Fibroblast of skin of back (primary cell): ENCODE measurements around the gene BOD1. TPM values are rescaled to one million over a fixed set of nuclear protein-coding genes. Genes with fewer than 3 reads are reported as not detected.

ENCODE experiments used
- DNase-seq: peaks from one replicate; pipeline ENCODE4 v3.0.0-alpha.2; 2013
- polyA plus RNA-seq, 2 experiments: library from polyadenylated mRNA; unstranded; fragments of 120-200 nt; gene quantifications; one replicate each; pipeline ENCODE4 v1.2.1, GENCODE V29; 2013; ENCODE audit not compliant: insufficient read length in 2 of 2

BOD1 gene
- polyA plus RNA-seq (2013, experiment 1 of 2; ENCODE audit: insufficient read length): 69.0 TPM
- 67.3 TPM for polyA plus RNA-seq (2013, experiment 2 of 2; ENCODE audit: insufficient read length)

GRCh38 chr5:173616577-173617118 lies at the start of gene BOD1:
TSS of gene BOD1 (minus strand) at chr5:173616650. CDS start at chr5:173616436, 214 bp downstream.
- DNase-seq: peak; percentile 99

DNA sequence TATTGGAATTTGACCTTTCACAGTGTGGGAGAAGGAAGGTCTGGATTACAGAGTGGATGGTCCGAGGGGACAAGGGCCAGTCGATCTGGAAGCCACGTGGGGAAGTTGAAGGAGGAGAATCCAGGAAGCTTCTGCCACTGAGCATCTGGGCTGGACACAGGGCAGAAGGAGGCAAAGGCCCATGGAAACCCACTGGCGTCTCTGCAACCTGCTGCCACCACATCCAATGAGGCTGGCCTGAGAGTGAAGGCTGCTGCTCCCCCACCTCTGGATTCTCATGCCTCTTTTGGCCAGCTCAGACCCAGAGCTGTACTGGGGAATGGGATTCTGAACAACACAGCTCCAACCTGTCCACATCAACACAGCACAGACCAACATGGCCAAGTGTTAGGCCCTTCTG lies 48.9 kb upstream of the BOD1 start:
- no peak for DNase-seq

- no peak for DNase-seq
Observed at GRCh38 chr5:173664154-173664526, 47.7 kb upstream of the BOD1 start.

DNA sequence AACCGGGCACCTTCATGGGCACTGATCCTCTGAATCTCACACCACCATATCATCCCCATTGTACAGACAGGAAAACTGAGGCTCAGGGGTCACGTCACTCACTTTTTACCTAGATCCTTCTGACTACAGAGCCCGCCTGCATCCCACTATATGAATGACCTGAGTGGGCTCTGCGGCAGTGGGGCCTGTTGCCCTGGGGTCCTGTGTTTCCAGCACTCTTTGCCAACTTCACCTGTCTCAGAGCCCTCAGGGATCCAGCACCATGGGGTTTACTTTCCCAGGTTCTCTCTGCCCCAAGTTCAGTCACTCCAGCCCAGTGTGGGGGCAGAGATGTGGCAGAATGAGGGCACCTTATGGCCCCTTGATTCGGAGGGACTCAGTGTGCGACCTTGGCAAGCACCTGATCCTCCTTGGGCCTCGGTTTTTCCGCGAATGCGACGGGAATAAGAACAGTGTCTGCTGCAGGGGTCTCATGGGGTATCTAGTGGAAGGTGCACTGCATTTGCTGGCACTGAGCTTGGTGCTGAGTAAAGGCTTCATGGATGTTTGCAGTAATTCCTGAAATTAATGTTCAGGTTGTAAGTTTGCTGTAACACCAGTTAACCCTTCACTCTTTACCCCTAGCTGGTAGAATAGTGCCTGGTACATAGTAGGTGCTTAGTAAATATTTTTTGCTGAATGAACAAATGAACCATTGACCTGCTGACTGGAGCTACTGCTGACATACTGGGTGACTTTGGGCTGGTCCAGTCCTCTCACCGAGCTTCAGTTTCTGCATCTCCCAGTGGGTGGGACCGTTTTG lies 47.1 kb upstream of the BOD1 start:
- DNase-seq: no peak

DNA sequence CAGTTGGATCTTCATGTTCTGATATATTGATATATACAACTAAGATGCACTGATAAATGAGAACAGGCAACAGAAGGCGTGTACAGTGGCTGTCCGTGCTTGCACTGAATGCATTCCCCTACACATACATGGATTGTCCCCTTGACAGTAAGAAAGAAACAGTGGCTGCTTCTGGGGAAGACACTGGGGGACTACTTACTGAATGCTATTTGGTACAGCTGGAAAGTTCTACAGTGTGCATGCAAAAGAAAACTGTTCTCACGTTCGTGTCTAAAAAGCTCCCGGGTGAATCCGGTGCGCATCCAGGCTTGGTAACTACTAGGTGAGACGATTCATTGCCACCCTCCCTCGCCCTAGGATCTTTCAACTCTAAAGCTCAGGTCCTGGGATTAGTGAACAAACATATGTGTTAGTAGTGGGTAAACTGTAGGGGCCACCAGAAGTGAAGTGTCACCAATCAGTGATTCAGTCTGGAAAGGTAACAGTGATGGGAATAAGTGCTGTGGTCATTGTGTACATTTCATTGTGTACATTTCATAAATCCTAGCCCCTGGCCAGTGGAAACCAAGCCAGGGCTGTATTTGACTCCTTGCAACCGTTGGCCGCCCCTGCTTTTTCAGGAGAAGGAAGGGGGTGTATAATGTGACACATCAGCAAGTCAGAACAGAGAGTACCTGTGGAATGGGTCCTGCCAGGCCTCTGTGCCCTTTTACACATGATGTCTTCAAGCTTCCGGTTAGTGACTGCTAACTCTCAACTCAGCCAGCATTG lies 46.3 kb upstream of the BOD1 start:
- DNase-seq: no peak

DNA sequence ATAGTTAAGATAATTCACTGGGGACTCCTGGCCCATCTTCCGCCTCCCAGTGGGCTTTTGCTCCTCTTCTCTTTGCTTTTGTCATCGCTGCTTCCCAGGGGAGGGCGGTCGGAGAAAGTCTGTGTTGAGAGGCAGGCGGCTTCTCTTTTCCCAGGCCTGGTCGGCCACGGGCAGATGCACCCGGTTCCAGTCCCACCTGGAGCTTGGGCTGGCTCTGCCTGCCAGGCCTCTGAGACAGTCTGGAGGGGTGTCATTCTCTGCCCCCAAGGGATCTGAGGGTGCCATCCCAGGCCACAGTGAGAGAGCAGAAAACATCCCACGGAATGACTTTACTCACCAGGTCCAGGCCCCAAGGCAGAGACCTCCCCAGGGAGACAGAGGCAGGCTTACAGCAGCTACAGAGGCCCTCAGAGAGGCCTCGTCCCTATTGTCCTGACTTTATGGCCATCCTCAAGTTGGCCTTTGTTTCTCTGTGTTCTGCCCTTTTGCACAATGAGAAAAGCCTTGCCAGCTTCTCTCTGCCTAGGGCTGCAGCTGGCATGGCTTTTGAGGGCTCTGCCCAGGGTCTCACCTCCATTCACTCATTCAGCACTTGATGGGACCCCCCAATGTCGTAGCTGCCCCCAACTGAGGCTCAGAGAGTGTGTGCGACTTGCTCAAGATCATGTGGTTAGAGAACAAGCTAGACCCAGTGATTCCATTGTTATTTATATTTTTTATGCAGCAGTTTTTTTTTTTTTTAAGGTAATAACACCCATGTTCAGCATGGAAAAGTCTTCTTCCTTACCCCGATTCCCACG lies 44.2 kb upstream of the BOD1 start:
- no peak for DNase-seq

GRCh38 chr5:173659423-173659822 lies 43.0 kb upstream of the BOD1 start:
- DNase-seq: no peak

DNA sequence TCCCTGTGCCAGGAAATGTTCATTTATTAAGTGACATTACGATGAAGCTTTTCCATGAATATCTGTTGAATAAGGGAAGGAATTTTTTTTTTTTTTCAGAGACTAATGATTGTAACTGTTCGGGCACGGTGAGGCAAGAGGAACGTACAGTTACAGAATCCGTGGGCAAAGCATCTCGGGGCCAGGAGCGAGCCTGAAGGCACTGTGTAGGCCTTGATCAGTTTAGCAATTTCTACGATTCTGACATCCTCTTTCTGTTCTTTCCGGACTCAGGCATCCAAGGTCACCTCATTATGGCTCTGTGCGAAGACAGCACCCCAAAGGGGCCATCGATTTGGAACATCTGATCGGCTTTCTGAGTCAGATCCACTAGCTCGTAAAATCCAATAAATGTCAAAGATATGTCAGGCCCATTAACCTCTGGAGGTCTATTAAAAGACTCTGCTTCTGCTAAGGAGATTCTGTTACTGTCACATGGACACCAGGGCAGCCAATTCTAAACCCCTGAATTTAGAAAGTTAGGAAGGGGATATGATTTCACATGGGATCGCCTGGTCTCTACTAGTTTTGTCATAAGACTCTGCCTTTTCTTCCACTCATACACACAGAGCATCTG lies 41.4 kb upstream of the BOD1 start:
- no peak for DNase-seq

GRCh38 chr5:173655196-173655797 lies 38.8 kb upstream of the BOD1 start:
- no peak for DNase-seq

GRCh38 chr5:173653822-173654523 lies 37.5 kb upstream of the BOD1 start:
- DNase-seq: no peak

- no peak for DNase-seq
Observed at GRCh38 chr5:173648308-173648866, 31.9 kb upstream of the BOD1 start.

GRCh38 chr5:173646692-173647091 lies 30.2 kb upstream of the BOD1 start:
- no peak for DNase-seq

DNA sequence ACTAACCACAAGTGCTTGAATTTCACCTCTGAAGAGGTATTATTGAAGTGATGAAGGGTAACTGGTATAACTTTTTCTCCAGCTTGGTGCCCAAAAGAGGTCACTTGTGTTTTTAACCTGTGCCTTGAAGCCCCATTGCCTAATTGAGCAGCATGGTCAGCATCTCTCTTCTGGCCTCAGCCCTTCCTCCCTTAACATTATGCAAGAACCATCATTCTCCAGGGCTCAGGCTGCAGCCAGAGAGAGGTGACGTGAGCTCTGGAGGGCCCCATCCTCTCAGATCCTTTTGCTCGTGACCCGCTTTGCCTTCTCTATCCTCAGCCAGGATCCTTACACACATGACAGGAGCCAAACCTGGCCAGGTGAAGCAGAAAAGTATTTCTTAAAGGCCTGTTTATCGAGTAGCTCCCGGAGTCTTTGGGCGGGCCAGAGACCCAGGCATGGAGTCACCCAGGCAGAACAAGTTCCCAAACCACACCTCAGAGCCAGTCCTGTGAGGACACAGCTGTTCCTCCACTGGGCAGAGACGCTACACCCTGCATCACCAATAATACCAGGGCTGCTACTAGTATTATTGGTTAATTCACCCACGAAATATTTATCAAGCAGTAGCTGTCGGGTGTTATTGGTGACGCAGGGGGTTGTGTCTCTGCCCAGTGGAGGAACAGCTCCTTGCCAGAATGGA lies 29.6 kb upstream of the BOD1 start:
- DNase-seq: no peak

GRCh38 chr5:173645437-173645807 lies 29.0 kb upstream of the BOD1 start:
- peak; percentile 72 for DNase-seq

GRCh38 chr5:173644673-173645436 lies 28.4 kb upstream of the BOD1 start:
- DNase-seq: no peak

- DNase-seq: peak; percentile 18
Observed at GRCh38 chr5:173643964-173644363, 27.5 kb upstream of the BOD1 start.

DNA sequence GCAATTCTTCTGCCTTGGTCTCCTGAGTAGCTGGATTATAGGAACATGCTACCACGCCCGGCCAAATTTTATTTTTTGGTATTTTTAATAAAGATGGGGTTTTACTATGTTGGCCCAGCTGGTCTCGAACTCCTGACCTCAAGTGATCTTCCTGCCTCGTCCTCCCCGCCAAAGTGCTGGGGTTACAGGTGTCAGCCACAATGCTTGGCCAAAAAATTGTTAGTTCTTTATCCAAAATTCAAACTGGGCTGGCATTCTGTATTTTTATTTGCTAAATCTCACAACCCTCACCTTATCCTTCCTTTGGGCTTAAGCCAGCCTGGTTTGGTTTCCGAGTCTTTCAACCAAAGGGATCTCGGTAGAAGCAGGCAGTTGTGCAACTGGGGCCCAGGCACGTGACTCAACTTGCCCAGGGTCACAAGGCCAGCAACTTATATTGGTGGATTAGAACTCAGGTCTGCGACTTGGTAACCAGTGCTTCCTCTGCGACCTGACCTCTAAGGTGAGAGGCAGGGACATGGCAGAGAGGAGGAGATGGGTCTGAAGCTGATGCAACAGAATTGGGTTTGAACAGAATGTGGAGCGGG lies 26.5 kb upstream of the BOD1 start:
- DNase-seq: no peak

- DNase-seq: no peak
Observed at GRCh38 chr5:173642191-173642816, 25.9 kb upstream of the BOD1 start.
